WERI-Rb-1 (cell line): ENCODE measurements around the gene LGALS8.
"Not testable (repeated sequence)": the region's sequence is repeated elsewhere in the genome, so short reads cannot be mapped to it uniquely, and the experiment has no call there.

Experiments
- DNase-seq: peaks from one replicate; pipeline ENCODE4 v3.0.0-alpha.2; 2020
- H3K27ac ChIP-seq: fragments of 250-450 bp; sonication (Bioruptor Pico); 2 replicates; pipeline ENCODE4 v1.5.1; 2020; ENCODE audit warnings: mild to moderate bottlenecking, moderate library complexity
- H3K27me3 ChIP-seq: fragments of 250-450 bp; sonication (Bioruptor Pico); 2 replicates; pipeline ENCODE4 v1.5.1; 2021; ENCODE audit warnings: mild to moderate bottlenecking, low read depth, moderate library complexity; ENCODE audit not compliant: insufficient read depth, severe bottlenecking
- H3K36me3 ChIP-seq: fragments of 250-450 bp; sonication (Bioruptor Pico); 2 replicates; pipeline ENCODE4 v1.5.1; 2020; ENCODE audit warnings: mild to moderate bottlenecking, moderate library complexity
- H3K4me3 ChIP-seq: 2 replicates; pipeline ENCODE4 v1.5.1; 2011; ENCODE audit warnings: low read depth, mild to moderate bottlenecking, control low read depth, low read length
- H3K9me3 ChIP-seq: fragments of 250-450 bp; sonication (Bioruptor Pico); 2 replicates; pipeline ENCODE4 v1.5.1; 2021; ENCODE audit warnings: mild to moderate bottlenecking, moderate library complexity; ENCODE audit not compliant: severe bottlenecking
- TF ChIP-seq, protein P1 (sequence below): IDR thresholded peaks from 2 replicates; pipeline ENCODE4 v1.5.1; 2011; ENCODE audit warnings: low read depth, mild to moderate bottlenecking, control low read depth, inconsistent platforms, low read length

The LGALS8 gene

DNA sequence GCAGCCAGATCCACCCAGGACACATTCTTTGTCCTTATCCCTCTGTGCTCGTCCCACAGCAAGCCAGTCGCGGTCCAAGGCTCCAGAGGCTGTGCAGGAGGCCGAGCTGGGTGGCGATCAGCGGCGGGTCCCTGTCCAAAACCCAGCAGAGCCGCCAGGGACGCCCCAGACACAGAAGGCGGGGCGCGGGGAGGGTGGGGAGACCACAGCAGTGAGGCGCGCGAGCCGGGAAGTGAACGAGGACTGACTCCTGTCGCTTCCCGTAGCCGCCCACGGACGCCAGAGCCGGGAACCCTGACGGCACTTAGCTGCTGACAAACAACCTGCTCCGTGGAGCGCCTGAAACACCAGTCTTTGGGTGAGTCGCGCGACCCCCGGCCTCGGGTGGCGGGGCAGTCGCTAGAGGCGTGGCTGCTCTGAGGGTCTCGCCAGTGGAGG lies at the start of gene LGALS8:
Gene LGALS8 (plus strand): TSS at position 279 of the 438 bp plus-strand sequence. CDS start 2,089 bp downstream, outside the sequence.
- TF ChIP-seq, protein P1, sequence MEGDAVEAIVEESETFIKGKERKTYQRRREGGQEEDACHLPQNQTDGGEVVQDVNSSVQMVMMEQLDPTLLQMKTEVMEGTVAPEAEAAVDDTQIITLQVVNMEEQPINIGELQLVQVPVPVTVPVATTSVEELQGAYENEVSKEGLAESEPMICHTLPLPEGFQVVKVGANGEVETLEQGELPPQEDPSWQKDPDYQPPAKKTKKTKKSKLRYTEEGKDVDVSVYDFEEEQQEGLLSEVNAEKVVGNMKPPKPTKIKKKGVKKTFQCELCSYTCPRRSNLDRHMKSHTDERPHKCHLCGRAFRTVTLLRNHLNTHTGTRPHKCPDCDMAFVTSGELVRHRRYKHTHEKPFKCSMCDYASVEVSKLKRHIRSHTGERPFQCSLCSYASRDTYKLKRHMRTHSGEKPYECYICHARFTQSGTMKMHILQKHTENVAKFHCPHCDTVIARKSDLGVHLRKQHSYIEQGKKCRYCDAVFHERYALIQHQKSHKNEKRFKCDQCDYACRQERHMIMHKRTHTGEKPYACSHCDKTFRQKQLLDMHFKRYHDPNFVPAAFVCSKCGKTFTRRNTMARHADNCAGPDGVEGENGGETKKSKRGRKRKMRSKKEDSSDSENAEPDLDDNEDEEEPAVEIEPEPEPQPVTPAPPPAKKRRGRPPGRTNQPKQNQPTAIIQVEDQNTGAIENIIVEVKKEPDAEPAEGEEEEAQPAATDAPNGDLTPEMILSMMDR, result no peak
- peak within 1 kb of the TSS; percentile 12 for H3K27ac ChIP-seq
- H3K27me3 ChIP-seq, result no peaks in the 10 kb centered on the region
- peaks cover 11% of the 10 kb centered on the region for H3K36me3 ChIP-seq
- no peaks in the 10 kb centered on the region for H3K9me3 ChIP-seq
- peak; percentile 89 for DNase-seq
- peak within 1 kb of the TSS; percentile 59 for H3K4me3 ChIP-seq

GRCh38 chr1:236476019-236476418 lies 47.8 kb upstream of the LGALS8 start:
- DNase-seq, result no peak
- Histone ChIP-seq H3K27ac (no peak overlapping the region), H3K4me3 (no peak overlapping the region), H3K9me3 (no peaks in the 10 kb centered on the region), H3K36me3 (no peaks in the 10 kb centered on the region; the same call in 1 of the 2 replicates), H3K27me3 (no peaks in the 10 kb centered on the region)
- TF ChIP-seq, protein P1, result no peak

GRCh38 chr1:236480758-236481436 lies 42.9 kb upstream of the LGALS8 start:
- H3K27ac ChIP-seq, result no peak overlapping the region
- H3K9me3 ChIP-seq, result no peaks in the 10 kb centered on the region
- DNase-seq, result no peak
- TF ChIP-seq, protein P1, result no peak
- no peaks in the 10 kb centered on the region for H3K27me3 ChIP-seq
- H3K4me3 ChIP-seq, result no peak overlapping the region
- no peaks in the 10 kb centered on the region for H3K36me3 ChIP-seq

DNA sequence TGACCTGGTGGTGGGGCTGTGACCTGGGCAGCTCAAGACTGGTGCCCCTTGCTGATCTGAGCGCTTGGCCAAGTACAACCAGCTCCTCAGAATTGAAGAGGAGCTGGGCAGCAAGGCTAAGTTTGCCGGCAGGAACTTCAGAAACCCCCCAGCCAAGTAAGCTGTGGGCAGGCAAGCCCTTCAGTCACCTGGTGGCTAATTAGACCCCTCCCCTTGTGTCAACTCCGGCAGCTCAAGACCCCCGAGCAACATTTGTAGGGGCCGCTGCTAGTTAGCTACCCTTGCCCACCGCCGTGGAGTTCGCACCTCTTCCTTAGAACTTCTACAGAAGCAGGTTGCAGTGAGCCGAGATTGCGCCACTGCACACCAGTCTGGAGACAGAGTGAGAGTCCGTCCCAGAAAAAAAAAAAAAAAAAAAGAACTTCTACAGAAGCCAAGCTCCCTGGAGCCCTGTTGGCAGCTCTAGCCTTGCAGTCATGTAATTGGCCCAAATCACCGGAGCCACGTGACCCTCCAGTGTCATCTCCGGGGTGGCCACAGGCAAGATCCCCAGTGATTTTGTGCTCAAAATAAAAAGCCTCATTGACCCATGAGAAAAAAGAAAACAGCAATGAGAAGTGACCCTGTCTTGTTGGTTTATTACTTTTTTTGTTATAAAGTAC lies 39.3 kb upstream of the LGALS8 start:
- no peak for DNase-seq
- Histone ChIP-seq H3K4me3 (no peak overlapping the region), H3K27ac (no peak overlapping the region), H3K36me3 (no peaks in the 10 kb centered on the region), H3K9me3 (no peaks in the 10 kb centered on the region), H3K27me3 (no peaks in the 10 kb centered on the region)
- TF ChIP-seq, protein P1, result no peak

DNA sequence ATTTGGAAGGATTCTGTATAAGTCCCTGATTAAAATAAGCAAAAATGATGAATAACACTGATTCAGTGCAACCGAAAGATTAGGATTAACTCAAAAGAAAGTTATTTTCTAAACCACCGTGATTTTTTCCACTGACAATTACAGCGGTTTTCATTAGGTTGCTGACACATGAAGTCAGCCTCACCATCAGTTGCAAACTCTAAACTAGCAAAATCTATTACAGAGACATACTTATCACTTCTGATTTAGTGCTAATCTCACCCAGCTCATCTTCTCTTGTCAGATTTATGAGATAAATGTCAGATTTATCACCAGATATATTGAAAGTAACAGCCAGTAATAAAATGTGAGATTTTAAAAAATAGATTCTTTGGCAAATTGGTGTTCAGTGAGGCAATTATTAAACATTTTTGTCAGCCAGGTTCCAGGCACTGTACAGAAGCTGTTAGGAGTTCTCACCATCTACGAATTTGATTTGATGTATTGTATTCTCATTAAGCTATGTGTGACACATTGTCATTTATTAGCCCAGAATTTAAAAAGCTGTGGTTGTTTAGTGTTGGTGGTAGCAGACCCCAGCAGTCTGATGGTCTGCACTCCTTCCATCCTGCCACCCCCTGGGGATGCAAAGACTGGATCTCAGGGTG lies 37.3 kb upstream of the LGALS8 start:
- Histone ChIP-seq H3K4me3 (no peak overlapping the region), H3K27me3 (no peaks in the 10 kb centered on the region), H3K9me3 (no peaks in the 10 kb centered on the region), H3K36me3 (no peaks in the 10 kb centered on the region), H3K27ac (no peak overlapping the region)
- TF ChIP-seq, protein P1, result no peak
- no peak for DNase-seq

DNA sequence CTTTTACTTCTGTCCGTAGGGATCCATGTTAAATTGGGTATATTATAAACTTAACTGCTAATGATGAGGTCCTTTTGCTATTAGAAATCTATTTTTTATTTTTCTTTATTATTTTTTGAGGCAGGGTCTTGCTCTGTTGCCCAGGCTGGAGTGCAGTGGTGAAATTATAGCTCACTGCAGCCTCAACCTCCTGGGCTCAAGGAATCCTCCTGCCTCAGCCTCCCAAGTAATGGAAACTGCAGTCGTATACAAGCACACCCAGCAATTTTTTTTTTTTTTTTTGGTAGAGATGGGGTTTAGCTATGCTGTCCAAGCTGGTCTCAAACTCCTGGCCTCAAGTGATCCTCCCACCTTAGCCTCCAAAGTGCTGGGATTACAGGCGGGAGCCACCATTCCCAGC lies 34.6 kb upstream of the LGALS8 start:
- H3K36me3 ChIP-seq, H3K9me3 ChIP-seq, H3K4me3 ChIP-seq, H3K27ac ChIP-seq, DNase-seq, H3K27me3 ChIP-seq: not testable (repeated sequence)
